Neural progenitor cell (in vitro differentiated cells): ENCODE results near the gene MORN4. TPM values are rescaled to one million over a fixed set of nuclear protein-coding genes. Genes with fewer than 3 reads are reported as not detected.

Source experiments
- DNase-seq: peaks from one replicate; pipeline ENCODE4 v3.0.0-alpha.2; 2016; ENCODE audit warnings: low spot score
- H2AFZ ChIP-seq: fragments of 200-600 bp; sonication (generic); replicated peaks from 2 replicates; pipeline ENCODE4 v1.6.1; 2016; ENCODE audit warnings: antibody characterized with exemption
- H3F3A ChIP-seq: fragments of 200-600 bp; sonication (generic); 2 replicates; pipeline ENCODE4 v1.6.1; 2016; ENCODE audit warnings: antibody characterized with exemption, low read depth
- H3K27ac ChIP-seq: fragments of 200-600 bp; sonication (generic); 2 replicates; pipeline ENCODE4 v1.5.1; 2016; ENCODE audit warnings: mild to moderate bottlenecking
- H3K27me3 ChIP-seq: fragments of 200-600 bp; sonication (generic); 2 replicates; pipeline ENCODE4 v1.6.1; 2016; ENCODE audit warnings: mild to moderate bottlenecking, moderate library complexity
- H3K36me3 ChIP-seq: fragments of 200-600 bp; sonication (generic); 2 replicates; pipeline ENCODE4 v1.5.1; 2016
- H3K4me1 ChIP-seq: fragments of 200-600 bp; sonication (generic); 2 replicates; pipeline ENCODE4 v1.6.1; 2016; ENCODE audit warnings: mixed run types
- H3K4me2 ChIP-seq: fragments of 200-600 bp; sonication (generic); 2 replicates; pipeline ENCODE4 v1.6.1; 2016
- H3K4me3 ChIP-seq: fragments of 200-600 bp; sonication (generic); 2 replicates; pipeline ENCODE4 v1.5.1; 2016
- H3K79me2 ChIP-seq: fragments of 200-600 bp; sonication (generic); 2 replicates; pipeline ENCODE4 v1.6.1; 2016; ENCODE audit warnings: low read depth
- H3K9ac ChIP-seq: fragments of 200-600 bp; sonication (generic); 2 replicates; pipeline ENCODE4 v1.6.1; 2016
- H3K9me3 ChIP-seq: fragments of 200-600 bp; sonication (generic); 2 replicates; pipeline ENCODE4 v1.5.1; 2016; ENCODE audit warnings: low read depth
- H4K20me1 ChIP-seq: fragments of 200-600 bp; sonication (generic); 2 replicates; pipeline ENCODE4 v1.6.1; 2016; ENCODE audit warnings: low read depth
- H3K27ac Mint-ChIP-seq: 3 replicates; pipeline ENCODE4 v1.8.0; 2021; ENCODE audit warnings: mixed read lengths
- H3K27me3 Mint-ChIP-seq: 2 replicates; pipeline ENCODE4 v1.8.0; 2022; ENCODE audit warnings: low read depth, mild to moderate bottlenecking, inconsistent platforms, moderate library complexity, mixed read lengths; ENCODE audit not compliant: insufficient read depth
- H3K36me3 Mint-ChIP-seq: 3 replicates; pipeline ENCODE4 v1.8.0; 2021; ENCODE audit warnings: mixed read lengths
- H3K4me1 Mint-ChIP-seq: 3 replicates; pipeline ENCODE4 v1.8.0; 2021; ENCODE audit warnings: mixed read lengths
- H3K4me3 Mint-ChIP-seq: 3 replicates; pipeline ENCODE4 v1.8.0; 2021; ENCODE audit warnings: mild to moderate bottlenecking, moderate library complexity, mixed read lengths
- H3K9me3 Mint-ChIP-seq: 3 replicates; pipeline ENCODE4 v1.8.0; 2020; ENCODE audit warnings: mixed read lengths
- CTCF ChIP-seq: fragments of 200-600 bp; sonication (generic); IDR thresholded peaks from 2 replicates; pipeline ENCODE4 v1.5.1; 2017; ENCODE audit warnings: antibody characterized with exemption, mild to moderate bottlenecking
- EZH2 ChIP-seq: fragments of 200-600 bp; sonication (generic); IDR thresholded peaks from 2 replicates; pipeline ENCODE4 v1.6.1; 2017; ENCODE audit warnings: antibody characterized with exemption, mild to moderate bottlenecking, moderate library complexity
- EZH2phosphoT487 ChIP-seq: fragments of 200-600 bp; sonication (generic); IDR thresholded peaks from 2 replicates; pipeline ENCODE4 v1.6.1; 2017; ENCODE audit warnings: antibody characterized with exemption
- total RNA-seq: library from RNA; depleted of rRNA; stranded (reverse); fragments of >200 nt; gene quantifications from 2 replicates; pipeline ENCODE4 v1.2.3, GENCODE V29; 2015; ENCODE audit warnings: low replicate concordance

The MORN4 gene
- total RNA-seq: 23.8 and 29.3 TPM in 2 replicates

- peak within 1 kb of the TSS; percentile 92 for H2AFZ ChIP-seq
- Mint-ChIP-seq H3K36me3 (peaks cover 9% of the 10 kb centered on the region), H3K9me3 (no peaks in the 10 kb centered on the region), H3K27ac (peak within 1 kb of the TSS; percentile 99), H3K4me1 (peaks cover 13% of the 10 kb centered on the region), H3K27me3 (peaks cover 6% of the 10 kb centered on the region), H3K4me3 (peak within 1 kb of the TSS; percentile 100)
- peaks cover 28% of the 10 kb centered on the region for H3K79me2 ChIP-seq
- H3F3A ChIP-seq: peaks cover 11% of the 10 kb centered on the region
- H3K4me3 ChIP-seq: peak within 1 kb of the TSS; percentile 69
- no peaks in the 10 kb centered on the region for H3K27me3 ChIP-seq
- peak within 1 kb of the TSS; percentile 49 for H3K27ac ChIP-seq
- TF ChIP-seq EZH2: no peak
- TF ChIP-seq CTCF: no peak
- no peak for TF ChIP-seq EZH2phosphoT487
- peak within 1 kb of the TSS; percentile 83 for H3K4me2 ChIP-seq
- no peaks in the 10 kb centered on the region for H3K9me3 ChIP-seq
- DNase-seq: peak; percentile 96
- peaks cover 8% of the 10 kb centered on the region for H3K4me1 ChIP-seq
- H4K20me1 ChIP-seq: no peaks in the 10 kb centered on the region
- H3K36me3 ChIP-seq: no peaks in the 10 kb centered on the region
- H3K9ac ChIP-seq: peak within 1 kb of the TSS; percentile 43
These were observed at the start of gene MORN4 for GRCh38 chr10:97632949-97633884. Gene MORN4 (minus strand): TSS chr10:97633500. CDS start chr10:97619653, 13,847 bp downstream.

- H3K27ac Mint-ChIP-seq: no peak overlapping the region
- Histone ChIP-seq H3K4me2 (no peak overlapping the region), H3K9ac (no peak overlapping the region), H3K27ac (no peak overlapping the region), H3K36me3 (no peaks in the 10 kb centered on the region), H4K20me1 (no peaks in the 10 kb centered on the region), H3F3A (peaks cover 9% of the 10 kb centered on the region), H3K4me1 (peaks cover 6% of the 10 kb centered on the region), H3K79me2 (no peaks in the 10 kb centered on the region), H3K9me3 (no peaks in the 10 kb centered on the region), H2AFZ (no peak overlapping the region), H3K4me3 (no peak overlapping the region), H3K27me3 (peaks cover 4% of the 10 kb centered on the region)
- TF ChIP-seq EZH2phosphoT487 (no peak), EZH2 (no peak), CTCF (no peak)
- H3K4me1 Mint-ChIP-seq: no peaks in the 10 kb centered on the region
- DNase-seq: no peak
- no peak overlapping the region for H3K4me3 Mint-ChIP-seq
- H3K9me3 Mint-ChIP-seq: no peaks in the 10 kb centered on the region
- peaks cover 3% of the 10 kb centered on the region for H3K27me3 Mint-ChIP-seq
- H3K36me3 Mint-ChIP-seq: no peaks in the 10 kb centered on the region
These were observed 48.7 kb upstream of the MORN4 start for GRCh38 chr10:97682042-97682441.

DNA sequence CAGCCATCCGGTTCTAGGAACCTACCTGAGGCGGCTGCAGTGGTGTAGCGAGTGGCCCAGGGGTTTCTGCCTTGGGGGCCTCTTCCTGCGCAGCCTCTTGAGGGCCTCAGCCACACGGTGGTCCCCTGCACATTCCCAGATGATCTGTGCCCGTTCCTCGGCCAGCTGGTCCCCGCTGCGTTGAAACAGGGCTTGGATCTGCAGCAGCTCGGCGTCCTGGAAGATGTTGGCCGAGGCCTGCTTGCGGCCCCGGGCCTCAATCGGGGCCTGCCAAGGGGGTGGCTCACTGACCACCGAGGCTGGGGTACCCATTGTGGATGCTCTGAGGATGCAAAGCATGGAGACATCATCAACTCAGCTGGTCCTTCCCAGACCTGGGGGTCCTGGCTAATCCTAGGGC is 46.3 kb upstream of the MORN4 start:
- Mint-ChIP-seq H3K36me3 (no peaks in the 10 kb centered on the region), H3K27me3 (no peaks in the 10 kb centered on the region), H3K9me3 (no peaks in the 10 kb centered on the region), H3K4me1 (no peaks in the 10 kb centered on the region), H3K4me3 (no peak overlapping the region), H3K27ac (no peak overlapping the region)
- H3K4me2 ChIP-seq: no peak overlapping the region
- TF ChIP-seq CTCF (no peak), EZH2 (no peak), EZH2phosphoT487 (no peak)
- H3K9ac ChIP-seq: no peak overlapping the region
- no peak overlapping the region for H2AFZ ChIP-seq
- H3K4me3 ChIP-seq: no peak overlapping the region
- H4K20me1 ChIP-seq: no peaks in the 10 kb centered on the region
- H3K36me3 ChIP-seq: no peaks in the 10 kb centered on the region
- H3F3A ChIP-seq: peaks cover 6% of the 10 kb centered on the region
- no peak for DNase-seq
- H3K79me2 ChIP-seq: no peaks in the 10 kb centered on the region
- H3K9me3 ChIP-seq: no peaks in the 10 kb centered on the region
- H3K27me3 ChIP-seq: no peaks in the 10 kb centered on the region
- H3K4me1 ChIP-seq: no peaks in the 10 kb centered on the region
- no peak overlapping the region for H3K27ac ChIP-seq
